Subcutaneous adipose tissue (tissue), 4 donors: Measurements from ENCODE around the gene BAIAP3. TPM values are rescaled to one million over a fixed set of nuclear protein-coding genes. Genes with fewer than 3 reads are reported as not detected.

Source experiments
- CTCF ChIP-seq: fragments of 450-650 bp; IDR thresholded peaks from one replicate; pipeline ENCODE4 v1.5.1; 2016; ENCODE audit warnings: low read depth, mild to moderate bottlenecking, control low read depth, antibody characterized with exemption, moderate library complexity
- total RNA-seq, 4 donors: library from RNA; depleted of rRNA; stranded (reverse); fragments of >200 nt; gene quantifications; one replicate each; pipeline ENCODE4 v1.1.0, GENCODE V29; 2016

Gene BAIAP3
- 1 to 10 TPM in 3 of 4 donors, under 1 TPM in 1; 0.98 to 8.5 (median 2.5) TPM for total RNA-seq

GRCh38 chr16:1333149-1333812, at the start of gene BAIAP3:
TSS of gene BAIAP3 (plus strand) at chr16:1333645. CDS start at chr16:1338550, 4,905 bp downstream.
- TF ChIP-seq CTCF: no peak

- no peak for TF ChIP-seq CTCF
Measured at GRCh38 chr16:1283996-1284616, 49.3 kb upstream of the BAIAP3 start.

- no peak for TF ChIP-seq CTCF
Measured at GRCh38 chr16:1285669-1286512, 47.6 kb upstream of the BAIAP3 start.

- no peak for TF ChIP-seq CTCF
Measured at GRCh38 chr16:1286513-1287094, 46.8 kb upstream of the BAIAP3 start.

GRCh38 chr16:1287982-1288670, 45.3 kb upstream of the BAIAP3 start:
- TF ChIP-seq CTCF: no peak

GRCh38 chr16:1288813-1289476, 44.5 kb upstream of the BAIAP3 start:
- TF ChIP-seq CTCF: no peak
